A673 (cell line): ENCODE results near the gene ALG6. TPM values are rescaled to one million over a fixed set of nuclear protein-coding genes. Genes with fewer than 3 reads are reported as not detected.

ENCODE experiments used
- BruUV-seq: library from RNA; stranded (reverse); fragments of 400-500 nt; replicated peaks from 2 replicates; lab custom pipeline; 2021; lab: Mats Ljungman, UMichigan
- CTCF ChIA-PET: fragments of 300-600 bp; sonication (Branson Sonifier 250); formaldehyde crosslinking; loops from one replicate; lab custom pipeline; 2022; ENCODE audit warnings: antibody characterized with exemption; lab: Charles Lee
- POLR2A ChIA-PET: fragments of 300-600 bp; sonication (Branson Sonifier 250); formaldehyde crosslinking; loops from one replicate; lab custom pipeline; 2022; ENCODE audit warnings: antibody characterized with exemption; ENCODE audit not compliant: low non-redundant PET; lab: Charles Lee
- DNase-seq: peaks from one replicate; pipeline ENCODE4 v3.0.0-alpha.2; 2015; ENCODE audit warnings: low spot score
- H3K27ac ChIP-seq: fragments of 200-600 bp; sonication (generic); 2 replicates; pipeline ENCODE4 v1.5.1; 2016; ENCODE audit warnings: mixed run types, low read depth, mild to moderate bottlenecking, mixed read lengths, antibody characterized with exemption, low read length; ENCODE audit not compliant: poor library complexity, severe bottlenecking
- H3K27me3 ChIP-seq: fragments of 200-600 bp; sonication (generic); replicated peaks from 2 replicates; pipeline ENCODE4 v1.6.1; 2017; ENCODE audit warnings: mixed run types, low read depth, mild to moderate bottlenecking, mixed read lengths, antibody characterized with exemption, low read length; ENCODE audit not compliant: insufficient read depth, poor library complexity
- H3K36me3 ChIP-seq: fragments of 200-600 bp; sonication (generic); 2 replicates; pipeline ENCODE4 v1.6.1; 2016; ENCODE audit warnings: mixed run types, mild to moderate bottlenecking, mixed read lengths, antibody characterized with exemption, low read length; ENCODE audit not compliant: insufficient read depth, poor library complexity, severe bottlenecking
- H3K4me1 ChIP-seq: fragments of 200-600 bp; sonication (generic); 2 replicates; pipeline ENCODE4 v1.6.1; 2017; ENCODE audit warnings: mixed run types, mild to moderate bottlenecking, mixed read lengths, antibody characterized with exemption, low read length; ENCODE audit not compliant: insufficient read depth, poor library complexity, severe bottlenecking
- H3K4me3 ChIP-seq: fragments of 200-600 bp; sonication (generic); 2 replicates; pipeline ENCODE4 v1.5.1; 2016; ENCODE audit warnings: low read depth, mixed run types, mild to moderate bottlenecking, mixed read lengths, low read length; ENCODE audit not compliant: poor library complexity, severe bottlenecking
- H3K9me3 ChIP-seq: fragments of 200-600 bp; sonication (generic); 2 replicates; pipeline ENCODE4 v1.6.1; 2016; ENCODE audit warnings: mixed run types, low read depth, mild to moderate bottlenecking, mixed read lengths, antibody characterized with exemption, low read length; ENCODE audit not compliant: poor library complexity, severe bottlenecking
- CTCF ChIP-seq: fragments of 300-800, 200-600 bp; sonication (generic); conservative IDR thresholded peaks from 2 replicates; pipeline ENCODE4 v1.5.1; 2017; ENCODE audit warnings: low read depth, mild to moderate bottlenecking, antibody characterized with exemption, low read length, moderate library complexity, mixed read lengths
- EZH2 ChIP-seq: fragments of 200-600 bp; sonication (generic); IDR thresholded peaks from 2 replicates; pipeline ENCODE4 v1.6.1; 2017; ENCODE audit warnings: borderline replicate concordance, low read depth, mild to moderate bottlenecking, mixed read lengths, antibody characterized with exemption, low read length; ENCODE audit not compliant: poor library complexity, severe bottlenecking
- intact Hi-C: fragments of 100-400 bp; cut with micrococcal nuclease; formaldehyde crosslinking; loops from one replicate; pipeline ENCODE4 v1.10.0; 2022; ENCODE audit not compliant: unreplicated experiment
- total RNA-seq: library from RNA; stranded (reverse); gene quantifications from 2 replicates; pipeline ENCODE4 v1.2.3, GENCODE V29; 2021

The ALG6 gene
- total RNA-seq, 1 experiment from 2014 or later = 33.0 TPM

- ChIA-PET POLR2A (no interaction called here), CTCF (interaction anchor here (0.6 to 1.0 kb wide), 3 partner anchors 17 to 316 kb away, joined by 3 to 9 read pairs (median 7); no protein-coding TSS in a partner anchor)
- H3K36me3 ChIP-seq = no peaks in the 10 kb centered on the region
- no peak overlapping the region for H3K27ac ChIP-seq
- peaks cover 12% of the 10 kb centered on the region for H3K27me3 ChIP-seq
- intact Hi-C loops = loop anchor here (5.0 to 10.0 kb wide), 2 partner anchors 211 to 482 kb away; no protein-coding TSS in a partner anchor
- no peak for DNase-seq
- TF ChIP-seq EZH2 (no peak), CTCF (no peak)
- H3K4me3 ChIP-seq = peak overlapping the region; percentile 81
- no peaks in the 10 kb centered on the region for H3K9me3 ChIP-seq
- H3K4me1 ChIP-seq = no peaks in the 10 kb centered on the region
- no TSS peak for BruUV-seq
Measured at GRCh38 chr1:63323865-63324778, 43.3 kb upstream of the ALG6 start.

- TSS peak; percentile 64 for BruUV-seq
- no peaks in the 10 kb centered on the region for H3K4me1 ChIP-seq
- H3K36me3 ChIP-seq = no peaks in the 10 kb centered on the region
- H3K4me3 ChIP-seq = peak overlapping the region; percentile 81
- no peak for TF ChIP-seq EZH2
- no peak for TF ChIP-seq CTCF
- intact Hi-C loops = loop anchor here (5.0 to 10.0 kb wide), 3 partner anchors 118 to 482 kb away; no protein-coding TSS in a partner anchor
- H3K27ac ChIP-seq = no peak overlapping the region
- ChIA-PET CTCF (no interaction called here), POLR2A (no interaction called here)
- H3K9me3 ChIP-seq = no peaks in the 10 kb centered on the region
- H3K27me3 ChIP-seq = peaks cover 5% of the 10 kb centered on the region
- DNase-seq = no peak
Measured at GRCh38 chr1:63324779-63325119, 42.7 kb upstream of the ALG6 start.

GRCh38 chr1:63325279-63325985 lies 42.0 kb upstream of the ALG6 start:
- Histone ChIP-seq H3K4me3 (peak overlapping the region; percentile 20), H3K36me3 (no peaks in the 10 kb centered on the region), H3K27ac (no peak overlapping the region), H3K4me1 (no peaks in the 10 kb centered on the region), H3K27me3 (no peaks in the 10 kb centered on the region), H3K9me3 (no peaks in the 10 kb centered on the region)
- intact Hi-C loops = loop anchor here (5.0 to 10.0 kb wide), 2 partner anchors 117 to 209 kb away; no protein-coding TSS in a partner anchor
- no TSS peak for BruUV-seq
- ChIA-PET CTCF (no interaction called here), POLR2A (no interaction called here)
- TF ChIP-seq CTCF = no peak
- TF ChIP-seq EZH2 = no peak
- DNase-seq = no peak
